ENCODE results near the gene CEP95.
"Not testable (repeated sequence)": the region's sequence is repeated elsewhere in the genome, so short reads cannot be mapped to it uniquely, and the experiment has no call there.

Gene CEP95

GRCh38 chr17:64461788-64462187, 45.0 kb upstream of the CEP95 start:
- no peak overlapping the region for H3K4me3 ChIP-seq (replicated peaks; ENCODE audit: low read depth, low read length)
- TF ChIP-seq CTCF (IDR thresholded peaks at IDR 0.05; ENCODE audit: low read length, missing control alignments) = no peak
- DNase-seq (ENCODE audit: low read depth) = no peak

GRCh38 chr17:64466019-64466735, 40.6 kb upstream of the CEP95 start:
- no peak for TF ChIP-seq CTCF (IDR thresholded peaks at IDR 0.05; ENCODE audit: low read length, missing control alignments)
- no peak overlapping the region for H3K4me3 ChIP-seq (replicated peaks; ENCODE audit: low read depth, low read length)
- DNase-seq (ENCODE audit: low read depth) = no peak

- DNase-seq (ENCODE audit: low read depth); H3K4me3 ChIP-seq (replicated peaks; ENCODE audit: low read depth, low read length): not testable (repeated sequence)
Observed at GRCh38 chr17:64466834-64467233, 39.9 kb upstream of the CEP95 start.

GRCh38 chr17:64470625-64471024, 36.2 kb upstream of the CEP95 start:
- no peak overlapping the region for H3K4me3 ChIP-seq (replicated peaks; ENCODE audit: low read depth, low read length)
- no peak for DNase-seq (ENCODE audit: low read depth)
- no peak for TF ChIP-seq CTCF (IDR thresholded peaks at IDR 0.05; ENCODE audit: low read length, missing control alignments)

- no peak for DNase-seq (ENCODE audit: low read depth)
- no peak for TF ChIP-seq CTCF (IDR thresholded peaks at IDR 0.05; ENCODE audit: low read length, missing control alignments)
- H3K4me3 ChIP-seq (replicated peaks; ENCODE audit: low read depth, low read length) = no peak overlapping the region
Observed at GRCh38 chr17:64471440-64471839, 35.3 kb upstream of the CEP95 start.

- H3K4me3 ChIP-seq (replicated peaks; ENCODE audit: low read depth, low read length) = no peak overlapping the region
- TF ChIP-seq CTCF (IDR thresholded peaks at IDR 0.05; ENCODE audit: low read length, missing control alignments) = no peak
- no peak for DNase-seq (ENCODE audit: low read depth)
Observed at GRCh38 chr17:64472564-64472963, 34.2 kb upstream of the CEP95 start.

- no peak for DNase-seq (ENCODE audit: low read depth)
- H3K4me3 ChIP-seq (replicated peaks; ENCODE audit: low read depth, low read length) = no peak overlapping the region
- no peak for TF ChIP-seq CTCF (IDR thresholded peaks at IDR 0.05; ENCODE audit: low read length, missing control alignments)
Observed at GRCh38 chr17:64477849-64478248, 28.9 kb upstream of the CEP95 start.

All from fibroblast of pulmonary artery (primary cell).